HG03045 (cell line): Measurements from ENCODE around the gene LRP1B.

Experiments
- ATAC-seq: cut with Tn5 transposase; IDR thresholded peaks from one replicate; pipeline ENCODE4 v1.9.1; 2021; ENCODE audit warnings: mild to moderate bottlenecking, moderate library complexity; ENCODE audit not compliant: unreplicated experiment

LRP1B gene

DNA sequence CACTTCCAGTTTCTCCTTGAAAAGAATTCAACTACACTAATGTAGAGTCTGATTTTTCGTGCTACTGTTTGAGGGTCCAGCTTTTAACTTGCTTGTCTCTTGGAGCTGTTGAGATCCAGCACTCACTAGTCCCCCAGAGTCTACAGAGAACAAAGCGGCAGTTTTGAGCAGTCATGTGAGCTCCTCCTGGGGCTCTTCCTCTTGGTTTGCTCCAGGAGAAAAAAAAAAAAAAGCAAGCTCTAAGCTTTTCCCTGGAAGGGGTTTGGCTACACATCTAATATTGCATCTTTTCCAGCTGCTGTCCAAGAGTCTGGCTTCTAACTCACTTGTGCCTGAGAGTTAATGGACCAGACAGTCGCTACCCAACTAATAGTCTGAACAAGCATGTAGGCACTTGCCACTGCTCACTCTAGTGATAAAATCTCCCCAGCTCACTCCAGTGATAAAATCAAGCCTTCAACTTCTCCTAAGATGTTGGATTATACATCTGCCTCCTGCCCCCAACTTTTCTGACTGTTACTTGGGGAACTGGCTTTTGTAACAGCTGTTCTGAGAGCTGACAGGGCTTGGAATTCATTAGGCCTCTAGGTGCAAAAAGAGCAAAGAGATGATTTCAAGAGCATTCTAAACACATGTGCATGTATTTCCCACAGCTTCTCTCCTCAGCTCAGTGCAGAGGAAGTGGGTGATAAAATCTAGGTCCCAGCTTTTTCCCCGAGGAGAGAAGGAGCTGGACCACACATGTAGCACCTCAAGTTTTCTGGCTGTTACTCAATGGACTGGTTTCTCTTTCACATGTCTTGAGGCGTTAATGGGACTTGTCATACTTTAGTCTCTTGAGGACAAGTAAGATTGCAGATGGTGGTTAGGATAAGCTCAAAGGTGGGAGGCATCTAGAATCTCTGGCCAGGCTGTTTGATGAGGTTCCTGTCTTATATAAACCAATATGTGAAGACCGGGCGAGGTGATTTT, 750.5 kb downstream of the LRP1B start:
- ATAC-seq, result no peak

DNA sequence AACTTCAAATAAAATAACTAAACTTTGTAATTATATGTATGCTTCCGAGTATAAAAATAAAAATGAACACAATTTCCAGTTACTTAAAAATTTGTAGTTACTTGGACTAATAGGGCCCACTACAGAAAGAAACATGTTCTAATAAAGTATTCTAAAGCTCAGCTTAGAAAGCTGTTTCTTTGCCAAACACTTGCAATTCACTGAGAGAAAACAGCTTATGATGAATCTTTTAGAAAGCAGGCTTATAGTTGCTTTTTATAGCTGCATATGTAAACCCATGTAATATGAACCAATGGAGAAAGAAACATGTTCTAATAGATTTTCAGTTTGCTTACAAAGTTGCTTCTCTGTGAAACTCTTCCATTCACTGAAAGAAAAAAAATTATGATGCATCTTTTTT, 766.0 kb downstream of the LRP1B start:
- ATAC-seq, result no peak

DNA sequence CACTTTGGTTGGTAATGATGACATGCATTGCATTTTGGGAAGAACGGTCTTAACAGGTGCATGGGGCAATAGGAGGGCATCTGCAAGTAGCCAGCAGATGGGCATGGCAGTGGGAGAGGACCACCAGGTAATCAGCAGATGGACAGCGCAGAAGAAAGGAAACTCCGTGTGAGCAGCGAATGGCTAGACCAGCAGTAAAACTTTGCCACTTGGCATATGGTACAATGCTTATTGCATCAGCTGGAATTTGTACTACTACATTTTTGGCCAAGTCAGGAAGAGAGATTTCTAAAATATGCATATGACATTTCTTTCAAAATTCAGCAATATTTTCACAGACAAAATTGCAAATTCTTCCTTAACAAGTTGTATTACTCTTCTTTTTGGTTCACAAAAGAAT, 768.5 kb downstream of the LRP1B start:
- ATAC-seq, result no peak

DNA sequence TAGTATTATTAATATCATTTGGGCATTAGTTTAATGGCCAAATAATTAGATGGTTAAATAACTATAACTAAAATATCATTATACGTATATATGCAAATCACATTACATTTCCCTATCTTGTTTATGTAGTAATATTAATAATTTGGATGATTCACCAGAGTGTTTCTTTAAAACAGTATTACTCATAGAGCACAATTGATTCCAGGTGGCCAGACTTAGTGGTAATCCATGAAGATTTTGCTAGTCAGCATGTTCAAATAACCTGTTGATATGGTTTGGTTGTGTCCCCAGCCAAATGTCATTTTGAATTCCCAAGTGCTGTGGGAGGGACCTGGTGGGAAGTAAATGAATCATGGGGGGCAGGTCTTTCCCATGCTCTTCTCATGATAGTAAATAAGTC, 782.3 kb downstream of the LRP1B start:
- ATAC-seq, result no peak

DNA sequence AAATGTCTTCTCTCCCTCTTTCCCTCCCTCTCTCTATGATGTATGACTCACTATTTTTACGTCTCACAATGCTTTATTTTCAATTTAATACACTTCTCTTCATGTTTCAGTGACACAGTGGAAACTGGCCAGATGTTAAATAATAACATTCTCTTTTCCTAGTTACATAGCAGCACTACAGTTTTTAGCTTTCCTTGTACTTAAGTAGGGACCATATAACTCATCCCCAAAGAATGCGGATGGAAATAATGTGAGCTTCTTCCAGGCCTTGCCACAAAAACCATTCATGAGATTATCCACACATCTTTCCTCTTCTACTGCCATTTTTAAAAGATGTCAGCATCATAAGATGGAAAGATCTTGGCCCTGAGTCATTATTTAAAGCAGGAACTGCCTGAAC, 789.4 kb downstream of the LRP1B start:
- ATAC-seq, result no peak

DNA sequence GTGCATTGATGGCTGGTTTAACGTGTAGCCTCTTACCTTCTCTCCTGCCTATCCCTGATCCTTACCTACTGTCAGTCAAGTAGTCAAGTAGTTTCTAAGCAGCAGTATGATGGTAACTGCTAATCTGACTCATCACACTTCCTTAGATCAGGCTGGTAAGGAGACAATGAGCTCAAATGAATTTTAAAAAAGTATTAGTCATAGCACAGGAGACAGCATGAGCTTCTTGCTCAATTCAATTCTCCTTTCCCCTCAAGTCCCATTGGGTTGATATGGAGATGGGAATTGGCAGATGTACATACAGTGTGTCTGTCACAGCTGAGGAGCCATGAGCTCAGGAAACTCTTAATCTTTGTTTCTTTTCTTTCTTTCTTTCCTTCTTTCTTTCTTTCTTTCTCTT, 799.7 kb downstream of the LRP1B start:
- no peak for ATAC-seq

DNA sequence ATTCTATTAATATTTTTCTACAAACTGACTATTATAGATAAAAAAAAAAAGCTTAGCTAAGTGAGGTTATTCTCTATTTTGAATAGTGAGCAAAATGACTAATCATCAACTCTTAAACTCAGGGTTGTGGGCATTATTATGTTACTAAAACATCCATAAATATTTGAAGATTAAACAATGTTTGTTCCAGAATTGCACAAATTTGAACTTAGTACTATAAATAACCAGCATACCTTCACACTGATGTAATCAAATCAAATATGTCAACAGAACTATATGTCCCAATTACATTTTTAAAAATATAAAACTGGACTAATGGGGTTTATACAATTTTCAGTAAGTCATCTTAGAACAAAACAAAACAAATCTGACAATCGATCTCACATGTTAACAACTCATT, 800.9 kb downstream of the LRP1B start:
- ATAC-seq, result no peak

DNA sequence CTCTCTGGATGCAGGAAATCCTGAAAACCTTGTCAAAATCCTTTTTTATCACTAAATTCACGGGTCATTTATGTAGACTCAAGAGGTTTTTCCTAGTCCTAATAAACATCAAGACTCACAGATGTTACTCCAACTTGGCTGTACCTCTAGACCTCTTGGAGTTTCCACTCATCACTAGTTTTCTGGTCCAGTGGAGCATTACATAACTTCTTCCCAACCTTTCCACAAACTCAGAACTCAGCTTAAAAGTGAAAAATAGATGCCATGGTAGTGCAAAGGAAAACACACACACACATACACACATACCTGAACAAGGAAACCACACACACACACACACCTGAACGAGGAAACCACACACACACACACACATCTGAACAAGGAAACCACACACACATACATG, 807.2 kb downstream of the LRP1B start:
- ATAC-seq, result no peak

DNA sequence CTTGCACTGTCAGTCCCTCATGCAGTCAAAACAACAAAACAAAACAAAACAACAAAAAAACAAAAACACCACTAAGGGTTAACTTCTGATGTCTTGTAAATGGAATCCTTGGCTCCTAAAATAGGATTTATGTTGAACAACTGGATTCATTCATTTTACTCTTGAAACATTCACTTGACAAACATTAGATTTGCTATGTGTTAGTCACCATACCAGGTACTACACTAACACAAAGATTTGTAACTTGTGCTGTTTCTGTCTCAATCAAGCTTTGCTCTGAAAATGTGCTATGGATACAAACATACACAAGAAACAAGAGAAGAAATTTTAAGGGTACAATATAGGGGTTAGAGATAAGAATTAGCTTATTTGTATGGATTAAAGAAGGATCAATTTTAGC, 812.8 kb downstream of the LRP1B start:
- no peak for ATAC-seq

DNA sequence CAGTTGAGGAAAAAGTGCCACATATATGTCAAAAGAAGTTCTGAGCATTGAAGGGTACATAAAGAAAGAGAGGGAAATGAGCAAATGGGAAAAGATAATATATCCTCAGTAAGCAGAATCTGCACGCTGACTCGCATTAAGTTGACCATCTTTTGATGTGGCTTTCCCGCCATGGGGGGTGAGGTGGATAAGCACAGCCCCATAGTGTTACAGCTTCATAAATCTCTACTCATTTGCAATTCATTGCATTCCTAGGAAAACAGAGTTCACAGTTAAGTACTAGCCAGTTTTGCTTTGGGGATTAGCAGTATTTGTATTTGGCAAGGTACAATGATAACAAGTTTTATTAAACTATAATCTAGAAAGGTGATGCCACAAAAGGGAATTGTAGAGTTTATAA, 814.2 kb downstream of the LRP1B start:
- ATAC-seq, result no peak

DNA sequence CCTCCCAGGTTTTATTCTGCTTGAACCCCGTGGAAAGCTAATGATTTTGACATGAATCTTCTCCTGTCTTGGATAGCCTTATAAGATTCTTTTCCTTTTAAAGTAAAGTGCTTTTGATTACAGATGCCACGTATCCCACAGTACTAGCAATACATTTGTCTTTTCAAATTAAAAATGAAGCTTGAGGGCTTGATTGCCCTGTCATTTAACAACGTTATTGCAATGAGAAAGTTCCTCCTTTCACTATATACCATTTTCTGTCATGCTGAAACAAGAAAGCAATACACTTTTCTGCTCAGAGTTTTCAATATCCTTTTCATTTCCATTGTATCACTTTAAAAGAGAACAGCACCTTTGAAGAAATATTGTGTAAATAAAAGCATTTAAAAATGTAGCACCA, 814.7 kb downstream of the LRP1B start:
- no peak for ATAC-seq

DNA sequence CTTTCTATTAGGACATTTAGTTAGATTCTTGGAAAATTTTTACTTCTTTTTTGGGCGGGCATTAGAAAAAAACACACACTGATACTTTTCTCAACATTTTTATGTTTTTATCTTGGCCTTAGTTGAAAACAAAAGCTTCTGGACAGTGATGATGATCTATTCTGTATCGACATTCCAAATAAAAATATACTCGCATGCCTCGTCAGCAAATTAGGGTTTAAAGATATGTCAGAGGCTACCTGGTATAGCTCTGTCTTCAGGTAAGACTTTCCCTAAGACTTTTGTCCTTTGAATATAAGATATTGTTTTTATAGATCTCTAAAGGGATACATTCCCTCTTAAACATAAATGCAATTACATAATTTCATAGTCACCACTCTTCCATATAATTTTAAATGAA, 816.8 kb downstream of the LRP1B start:
- no peak for ATAC-seq

DNA sequence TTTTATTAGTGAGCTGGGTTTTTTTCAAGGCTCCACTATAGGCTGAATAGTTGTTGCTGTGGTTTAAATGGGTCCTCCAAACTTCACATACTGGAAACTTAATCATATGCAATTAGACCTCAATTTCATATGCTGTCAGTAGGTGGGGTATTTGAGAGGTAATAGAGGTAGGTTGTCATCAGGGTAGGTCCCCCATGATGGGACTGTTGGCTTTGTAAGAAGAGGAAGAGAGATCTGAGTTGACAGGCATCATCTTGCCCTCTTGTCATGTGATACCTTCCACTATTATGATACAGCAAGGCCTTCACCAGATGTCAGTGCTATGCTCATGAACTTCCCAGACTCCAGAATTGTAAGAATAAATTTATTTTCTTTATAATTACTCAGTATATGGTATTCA, 819.4 kb downstream of the LRP1B start:
- ATAC-seq, result no peak

DNA sequence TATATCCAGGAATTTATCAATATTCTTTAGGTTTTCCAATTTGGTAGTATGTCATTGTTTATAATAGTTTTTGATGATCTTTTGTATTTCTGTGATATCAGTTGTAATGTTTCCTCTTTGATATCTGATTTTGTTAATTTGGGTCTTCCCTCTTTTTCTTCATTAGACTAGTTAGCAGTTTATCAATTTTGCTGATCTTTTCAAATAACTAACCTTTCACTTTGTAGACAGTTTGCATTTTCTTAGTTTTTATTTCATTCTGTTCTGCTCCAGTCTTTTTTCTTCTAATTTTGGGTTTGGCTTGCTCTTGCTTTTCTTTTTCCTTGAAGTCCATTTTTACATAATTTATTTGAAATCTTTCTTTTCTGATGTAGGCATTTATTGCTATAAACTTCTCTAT, 824.4 kb downstream of the LRP1B start:
- no peak for ATAC-seq

DNA sequence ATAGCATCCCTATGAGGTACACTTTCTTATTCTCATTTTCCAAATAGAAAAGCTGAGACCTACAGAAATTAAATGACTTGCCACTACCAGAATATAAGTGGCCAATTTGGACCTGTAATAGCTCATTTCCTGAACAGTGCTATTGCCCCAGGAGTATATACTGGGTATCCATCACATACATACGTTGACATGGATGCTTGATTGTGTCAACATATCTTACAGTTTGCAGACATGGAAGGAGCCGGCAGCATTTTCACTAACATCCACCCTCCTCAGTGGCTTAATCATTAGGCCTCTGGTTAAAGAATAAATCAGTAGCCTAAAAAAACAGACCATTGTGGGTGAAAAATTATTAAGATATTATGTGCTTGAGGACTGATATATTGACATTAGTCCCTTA, 829.3 kb downstream of the LRP1B start:
- ATAC-seq, result no peak

DNA sequence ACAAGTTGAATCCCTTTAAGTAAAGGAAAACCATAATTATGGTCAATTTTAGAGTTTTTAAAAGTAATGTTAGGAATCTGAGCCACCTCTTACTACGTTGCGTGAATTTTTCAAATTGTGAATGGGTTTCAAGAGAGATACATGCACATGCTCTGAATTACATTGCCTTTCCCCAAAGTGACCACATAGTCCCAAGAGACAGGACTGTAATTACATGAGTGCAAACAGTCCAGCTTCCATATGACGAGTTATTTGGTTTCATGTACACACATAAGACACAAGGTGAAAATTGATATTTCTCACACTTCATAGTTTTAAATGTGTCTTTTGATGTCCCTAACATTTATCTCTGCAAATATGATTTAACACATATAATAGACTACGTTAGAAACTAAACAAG, 850.8 kb downstream of the LRP1B start:
- no peak for ATAC-seq

DNA sequence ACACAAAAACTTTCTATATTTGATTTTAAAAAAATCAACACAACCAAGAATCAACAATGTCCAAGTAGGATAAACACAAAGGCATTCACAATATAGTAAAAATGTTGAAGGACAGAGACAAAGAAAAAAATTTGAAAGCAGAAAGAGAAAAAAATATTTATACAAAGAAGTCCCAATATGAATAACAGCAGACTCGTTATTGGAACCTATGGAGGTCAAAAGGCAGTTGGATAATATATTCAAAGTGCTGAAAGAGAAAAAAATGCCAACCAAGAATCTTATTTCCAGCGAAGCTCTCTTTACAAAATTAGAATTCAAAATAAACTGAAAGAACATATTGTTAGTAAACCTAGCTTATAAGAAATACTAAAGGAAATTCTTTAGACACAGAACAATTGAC, 859.5 kb downstream of the LRP1B start:
- no peak for ATAC-seq

DNA sequence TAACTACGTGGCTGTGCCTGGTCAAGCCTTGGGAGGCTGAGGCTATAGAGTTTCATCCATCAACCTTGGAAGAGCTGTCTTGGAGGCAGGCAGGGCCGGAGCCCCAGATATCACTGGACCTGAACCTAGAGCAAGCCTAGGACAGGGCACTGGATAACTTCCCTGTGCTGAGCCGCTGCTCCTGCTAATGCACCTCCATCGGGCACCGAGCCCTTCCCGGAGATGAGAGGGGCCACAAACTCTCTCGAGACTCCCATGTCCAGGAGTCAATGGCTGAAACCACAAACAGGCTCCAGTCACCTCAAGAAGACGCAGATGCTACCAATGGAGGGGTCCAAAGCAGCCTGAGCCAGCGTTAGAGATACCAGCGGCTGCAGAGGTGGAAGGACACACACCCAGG, 866.0 kb downstream of the LRP1B start:
- ATAC-seq, result no peak

DNA sequence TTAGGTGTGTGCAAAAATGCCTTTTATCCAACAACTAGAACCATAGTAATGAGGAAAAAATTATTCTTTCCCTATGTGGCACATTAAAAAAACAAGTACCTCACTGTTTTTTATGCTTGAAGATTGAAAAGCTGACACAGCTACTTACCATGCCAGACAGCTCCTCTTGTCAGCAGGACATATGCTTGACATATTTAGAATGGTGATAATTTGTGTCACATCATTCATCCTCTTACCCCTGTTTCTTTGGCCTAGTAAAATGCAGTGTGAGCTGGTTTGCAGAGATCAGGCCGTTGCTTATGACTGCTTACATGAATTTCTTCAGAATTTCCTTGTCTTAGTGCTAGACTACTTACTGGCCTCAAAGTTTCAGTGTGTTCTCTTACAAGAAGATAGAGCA, 869.9 kb downstream of the LRP1B start:
- ATAC-seq, result no peak

DNA sequence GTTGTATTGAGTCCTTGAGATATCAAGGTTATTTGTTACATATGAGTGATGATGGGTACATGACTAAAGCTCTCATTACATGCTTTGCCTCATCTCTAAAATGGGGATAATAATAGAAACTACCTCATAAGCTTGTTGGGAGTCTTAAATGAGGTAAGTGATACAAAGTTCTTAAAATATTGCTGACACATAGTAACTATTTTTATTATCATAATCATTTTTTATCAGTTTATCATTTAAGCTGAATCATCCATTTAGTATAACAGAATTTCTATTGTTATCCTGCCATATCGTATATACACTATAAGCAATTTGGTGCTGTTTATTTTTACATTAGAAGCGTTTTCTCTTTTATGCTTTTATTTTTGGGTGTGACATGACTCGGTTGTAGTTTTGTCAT, 871.1 kb downstream of the LRP1B start:
- ATAC-seq, result no peak

DNA sequence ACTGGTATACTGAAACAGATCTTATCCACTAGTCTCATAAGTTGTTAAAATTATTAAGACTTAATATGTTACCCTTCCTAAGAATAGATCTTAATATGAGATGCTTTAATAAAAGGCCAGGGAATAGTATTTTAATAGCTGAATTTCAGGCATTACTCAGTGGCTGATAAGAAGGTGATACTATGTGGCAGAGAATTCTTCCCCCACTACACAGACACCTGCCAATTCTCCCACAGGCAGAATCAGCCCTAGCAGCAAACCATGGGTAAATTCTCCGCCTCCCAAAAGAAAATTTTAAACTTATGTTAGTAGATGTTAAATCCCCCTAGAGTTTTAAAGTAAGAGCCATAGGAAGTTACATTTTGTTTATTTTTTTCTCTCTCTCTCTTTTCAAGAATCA, 888.8 kb downstream of the LRP1B start:
- no peak for ATAC-seq

DNA sequence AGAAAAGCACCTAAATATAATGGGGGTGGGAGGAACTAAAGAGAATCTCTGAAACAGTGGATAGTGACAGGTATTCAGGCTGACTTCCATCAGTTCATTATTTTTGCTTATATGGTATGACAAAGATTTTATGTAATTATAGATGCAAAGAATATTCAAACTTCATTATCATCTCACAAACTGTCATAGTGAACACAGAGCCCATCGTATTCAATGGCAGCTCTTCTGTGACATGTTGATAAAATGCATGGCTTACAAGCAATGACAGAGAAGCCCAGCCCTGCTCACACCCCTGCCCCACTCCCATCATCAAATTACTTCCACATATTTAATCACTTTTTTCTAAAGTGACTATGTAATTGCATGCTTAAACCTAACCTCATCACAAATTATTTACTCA, 904.3 kb downstream of the LRP1B start:
- no peak for ATAC-seq

DNA sequence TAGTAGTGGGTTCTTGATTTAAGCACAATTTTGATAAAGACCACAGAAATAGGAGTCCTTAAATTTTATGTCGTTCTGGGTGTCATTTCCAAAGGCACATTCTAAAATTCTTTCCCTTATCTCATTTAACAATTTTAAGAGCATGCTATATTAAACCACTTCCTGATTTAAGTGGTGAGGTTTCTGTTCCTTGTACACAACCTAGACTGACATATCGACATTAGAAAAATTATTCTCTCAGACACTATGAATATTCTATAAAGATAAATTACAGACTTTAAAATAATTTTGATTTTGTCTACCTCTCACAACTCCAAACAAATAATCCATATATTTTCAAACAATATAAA, 923.8 kb downstream of the LRP1B start:
- ATAC-seq, result no peak
